CD14-positive monocyte (primary cell): ENCODE data around the gene ZDHHC8. TPM values are rescaled to one million over a fixed set of nuclear protein-coding genes. Genes with fewer than 3 reads are reported as not detected.

Experiments
- DNase-seq, 3 donors: peaks; one replicate each; pipeline ENCODE4 v3.0.0-alpha.2; 2011 to 2022
- H2AFZ ChIP-seq: 2 replicates; pipeline ENCODE4 v1.6.0; 2012; ENCODE audit warnings: mild to moderate bottlenecking, low read depth, low read length, inconsistent platforms; ENCODE audit not compliant: insufficient read depth, poor library complexity, severe bottlenecking
- H3K27ac ChIP-seq, 2 donors: 1 replicate in 1 of 2; 2 replicates in 1 of 2; pipeline ENCODE4 v1.5.1; 2012 to 2013; ENCODE audit warnings: low read length in 2 of 2, control low read depth in 1 of 2, inconsistent platforms in 1 of 2, low read depth in 1 of 2, mild to moderate bottlenecking in 1 of 2
- H3K27me3 ChIP-seq, 2 donors: one replicate each; pipeline versions ENCODE4 v1.6.0 to v1.6.1; 2011 to 2013; ENCODE audit warnings: low read length in 2 of 2; ENCODE audit not compliant: control insufficient read depth in 2 of 2, insufficient read depth in 2 of 2
- H3K36me3 ChIP-seq, 2 donors: replicated peaks in 1 of 2; 1 replicate in 1 of 2; 2 replicates in 1 of 2; pipeline versions ENCODE4 v1.5.1 to v1.6.1; 2012 to 2013; ENCODE audit warnings: low read length in 2 of 2, control low read depth in 1 of 2, inconsistent platforms in 1 of 2, mild to moderate bottlenecking in 1 of 2; ENCODE audit not compliant: insufficient read depth in 2 of 2, control insufficient read depth in 1 of 2
- H3K4me1 ChIP-seq, 2 donors: 1 replicate in 1 of 2; 2 replicates in 1 of 2; pipeline versions ENCODE4 v1.5.1 to v1.6.1; 2012 to 2013; ENCODE audit warnings: low read length in 2 of 2, control low read depth in 1 of 2, inconsistent platforms in 1 of 2, mild to moderate bottlenecking in 1 of 2, moderate library complexity in 1 of 2; ENCODE audit not compliant: insufficient read depth in 2 of 2, control insufficient read depth in 1 of 2
- H3K4me2 ChIP-seq: replicated peaks from 2 replicates; pipeline ENCODE3; 2012; ENCODE audit warnings: low read length, moderate library complexity, mild to moderate bottlenecking; ENCODE audit not compliant: poor library complexity, severe bottlenecking; ENCODE audit errors: extremely low read depth
- H3K4me3 ChIP-seq, 3 experiments: fragments of 200-600 bp in 1 of 3; sonication (generic) in 1 of 3; replicated peaks in 1 of 3; 1 replicate in 2 of 3; 2 replicates in 1 of 3; pipeline ENCODE4 v1.5.1; 2011 to 2013; ENCODE audit warnings: low read length in 3 of 3, mild to moderate bottlenecking in 3 of 3, control low read depth in 2 of 3, low read depth in 2 of 3, inconsistent platforms in 1 of 3, moderate library complexity in 1 of 3
- H3K79me2 ChIP-seq: 2 replicates; pipeline ENCODE4 v1.6.0; 2012; ENCODE audit warnings: mild to moderate bottlenecking, control low read depth, inconsistent platforms, low read length, moderate library complexity; ENCODE audit not compliant: insufficient read depth
- H3K9ac ChIP-seq: 2 replicates; pipeline ENCODE4 v1.6.0; 2017; ENCODE audit warnings: low read length, mild to moderate bottlenecking; ENCODE audit not compliant: insufficient read depth, poor library complexity, severe bottlenecking
- H3K9me3 ChIP-seq, 2 donors: replicated peaks in 1 of 2; 1 replicate in 1 of 2; 2 replicates in 1 of 2; pipeline versions ENCODE4 v1.5.1 to v1.6.1; 2012 to 2013; ENCODE audit warnings: low read length in 2 of 2, control low read depth in 1 of 2; ENCODE audit not compliant: control insufficient read depth in 1 of 2, insufficient read depth in 1 of 2
- H4K20me1 ChIP-seq: 2 replicates; pipeline ENCODE4 v1.6.0; 2012; ENCODE audit warnings: mild to moderate bottlenecking, low read length, control low read depth, moderate library complexity; ENCODE audit not compliant: insufficient read depth
- H3K27ac Mint-ChIP-seq, 7 donors: one replicate each; pipeline ENCODE4 v1.8.0; 2020; ENCODE audit warnings: mild to moderate bottlenecking in 7 of 7, mixed read lengths in 7 of 7, moderate library complexity in 6 of 7, inconsistent platforms in 2 of 7
- H3K27me3 Mint-ChIP-seq, 3 donors: one replicate each; pipeline ENCODE4 v1.8.0; 2021 to 2022; ENCODE audit warnings: low read depth in 3 of 3, mild to moderate bottlenecking in 3 of 3, mixed read lengths in 3 of 3, moderate library complexity in 3 of 3, inconsistent platforms in 1 of 3
- H3K36me3 Mint-ChIP-seq, 2 donors: one replicate each; pipeline ENCODE4 v1.8.0; 2020; ENCODE audit warnings: mixed read lengths in 2 of 2, inconsistent platforms in 1 of 2, mild to moderate bottlenecking in 1 of 2
- H3K4me1 Mint-ChIP-seq: one replicate; pipeline ENCODE4 v1.8.0; 2020; ENCODE audit warnings: mild to moderate bottlenecking, mixed read lengths
- H3K4me3 Mint-ChIP-seq, 2 donors: one replicate each; pipeline ENCODE4 v1.8.0; 2020; ENCODE audit warnings: mild to moderate bottlenecking in 2 of 2, mixed read lengths in 2 of 2, moderate library complexity in 1 of 2
- H3K9me3 Mint-ChIP-seq, 7 donors: one replicate each; pipeline ENCODE4 v1.8.0; 2020 to 2022; ENCODE audit warnings: mixed read lengths in 7 of 7, mild to moderate bottlenecking in 6 of 7, moderate library complexity in 6 of 7, inconsistent platforms in 2 of 7
- WGBS: methylation state at CpG from one replicate; pipeline ENCODE4 v1.1.5; 2013; ENCODE audit warnings: missing lambda C conversion rate; ENCODE audit not compliant: insufficient coverage; 5-methylcytosine and 5-hydroxymethylcytosine counted together
- intact Hi-C, 2 donors: fragments of 100-400 bp; cut with micrococcal nuclease; formaldehyde crosslinking; loops; one replicate each; pipeline versions ENCODE4 v1.15.0 to v1.15.1; 2023
- polyA plus RNA-seq, 3 donors: library from polyadenylated mRNA; depleted of rRNA in 1 of 3; unstranded in 2 of 3; stranded (reverse) in 1 of 3; fragments of 300-500 nt in 2 of 3; fragments of >200 nt in 1 of 3; fragmentation: Illumina TruSeq in 2 of 3; gene quantifications; 1 replicate in 2 of 3; 2 replicates in 1 of 3; pipeline ENCODE4 v1.2.3, GENCODE V29; 2012 to 2021
- TF ChIP-seq, protein P1 (sequence below): fragments of 200-600 bp; IDR thresholded peaks from one replicate; pipeline ENCODE4 v1.8.0; 2022; ENCODE audit warnings: antibody characterized with exemption, mild to moderate bottlenecking

The ZDHHC8 gene
- polyA plus RNA-seq, 3 donors, result 0.73 to 76.3 (median 1.1) TPM

GRCh38 chr22:20135806-20136602, 4.4 kb downstream of the ZDHHC8 start:
- intact Hi-C loops, result no loop called here

DNA sequence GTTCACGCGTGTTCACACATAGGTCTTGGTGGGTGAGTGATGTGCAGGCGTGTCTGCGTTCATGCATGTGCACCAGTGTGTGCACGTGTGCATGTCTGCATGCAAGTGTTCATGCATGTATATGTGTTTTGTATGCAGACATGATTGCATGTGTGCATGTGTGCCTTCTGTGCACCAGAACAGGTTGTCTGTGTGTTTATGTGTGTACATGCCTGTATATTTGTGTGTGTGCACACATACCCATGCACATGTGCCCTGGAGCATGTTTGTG, 4.9 kb downstream of the ZDHHC8 start:
- Mint-ChIP-seq H3K9me3 (no peaks in the 10 kb centered on the region), H3K36me3 (peaks cover 9 to 12% of the 10 kb centered on the region in 2 donors), H3K27me3 (peaks cover 0 to 2% (median 0%) of the 10 kb centered on the region in 3 donors), H3K4me1 (peaks cover 24% of the 10 kb centered on the region), H3K4me3 (no peak overlapping the region), H3K27ac (no peak overlapping the region)
- TF ChIP-seq, protein P1, sequence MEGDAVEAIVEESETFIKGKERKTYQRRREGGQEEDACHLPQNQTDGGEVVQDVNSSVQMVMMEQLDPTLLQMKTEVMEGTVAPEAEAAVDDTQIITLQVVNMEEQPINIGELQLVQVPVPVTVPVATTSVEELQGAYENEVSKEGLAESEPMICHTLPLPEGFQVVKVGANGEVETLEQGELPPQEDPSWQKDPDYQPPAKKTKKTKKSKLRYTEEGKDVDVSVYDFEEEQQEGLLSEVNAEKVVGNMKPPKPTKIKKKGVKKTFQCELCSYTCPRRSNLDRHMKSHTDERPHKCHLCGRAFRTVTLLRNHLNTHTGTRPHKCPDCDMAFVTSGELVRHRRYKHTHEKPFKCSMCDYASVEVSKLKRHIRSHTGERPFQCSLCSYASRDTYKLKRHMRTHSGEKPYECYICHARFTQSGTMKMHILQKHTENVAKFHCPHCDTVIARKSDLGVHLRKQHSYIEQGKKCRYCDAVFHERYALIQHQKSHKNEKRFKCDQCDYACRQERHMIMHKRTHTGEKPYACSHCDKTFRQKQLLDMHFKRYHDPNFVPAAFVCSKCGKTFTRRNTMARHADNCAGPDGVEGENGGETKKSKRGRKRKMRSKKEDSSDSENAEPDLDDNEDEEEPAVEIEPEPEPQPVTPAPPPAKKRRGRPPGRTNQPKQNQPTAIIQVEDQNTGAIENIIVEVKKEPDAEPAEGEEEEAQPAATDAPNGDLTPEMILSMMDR, result no peak
- Histone ChIP-seq H3K4me1 (peaks cover 11 to 19% of the 10 kb centered on the region in 2 donors), H2AFZ (no peak overlapping the region), H3K36me3 (peaks cover 7 to 9% of the 10 kb centered on the region in 2 donors), H4K20me1 (peaks cover 74% of the 10 kb centered on the region), H3K79me2 (peaks cover 29% of the 10 kb centered on the region), H3K9ac (no peak overlapping the region), H3K4me2 (no peak overlapping the region), H3K4me3 (no peak overlapping the region), H3K27ac (no peak overlapping the region), H3K9me3 (no peaks in the 10 kb centered on the region), H3K27me3 (no peaks in the 10 kb centered on the region)
- intact Hi-C loops, result no loop called here
- DNase-seq, result no peak
- 100% methylated on average over 5 of the region's 5 CpGs for WGBS

More at GRCh38 chr22:20135806-20136602, 4.4 kb downstream of the ZDHHC8 start:
- H3K9ac ChIP-seq, result no peak overlapping the region
- H3K36me3 ChIP-seq, result peaks cover 2 to 9% of the 10 kb centered on the region in 2 donors
- no peak overlapping the region for H3K27ac ChIP-seq
- peaks cover 0 to 2% (median 0%) of the 10 kb centered on the region in 3 donors for H3K27me3 Mint-ChIP-seq
- peaks cover 24% of the 10 kb centered on the region for H3K4me1 Mint-ChIP-seq
- TF ChIP-seq, protein P1, result no peak
- peaks cover 74% of the 10 kb centered on the region for H4K20me1 ChIP-seq
- no peaks in the 10 kb centered on the region for H3K9me3 ChIP-seq
- H3K27me3 ChIP-seq, result no peaks in the 10 kb centered on the region
- H3K79me2 ChIP-seq, result peaks cover 29% of the 10 kb centered on the region
- no peak overlapping the region for H2AFZ ChIP-seq
- no peak overlapping the region for H3K4me3 Mint-ChIP-seq
- no peaks in the 10 kb centered on the region for H3K9me3 Mint-ChIP-seq
- peaks cover 9 to 12% of the 10 kb centered on the region in 2 donors for H3K36me3 Mint-ChIP-seq
- WGBS, result 94% methylated on average over 20 of the region's 25 CpGs
- no peak overlapping the region for H3K4me2 ChIP-seq
- H3K27ac Mint-ChIP-seq, result no peak overlapping the region
- peaks cover 11 to 20% of the 10 kb centered on the region in 2 donors for H3K4me1 ChIP-seq
- no peak overlapping the region for H3K4me3 ChIP-seq
- no peak for DNase-seq
